PFSK-1 (cell line): ENCODE results near the gene DNM3.

Experiments
- FOXP2 ChIP-seq: optimal IDR thresholded peaks from 2 replicates; pipeline ENCODE3; 2011; ENCODE audit warnings: borderline replicate concordance, control low read depth, inconsistent platforms; ENCODE audit not compliant: insufficient read depth; ENCODE audit errors: extremely low read length, extremely low read depth
- POLR2AphosphoS5 ChIP-seq: IDR thresholded peaks from 2 replicates; pipeline ENCODE4 v1.6.1; 2012; ENCODE audit warnings: low read depth, mild to moderate bottlenecking, control low read depth, low read length, moderate library complexity
- SIN3A ChIP-seq: IDR thresholded peaks from 2 replicates; pipeline ENCODE4 v1.6.1; 2012; ENCODE audit warnings: mild to moderate bottlenecking, low read length, moderate library complexity, borderline replicate concordance; ENCODE audit not compliant: insufficient read depth
- TAF1 ChIP-seq: IDR thresholded peaks from 2 replicates; pipeline ENCODE4 v1.6.1; 2012; ENCODE audit warnings: low read length, control low read depth, borderline replicate concordance; ENCODE audit not compliant: insufficient read depth
- TF ChIP-seq, protein P1 (sequence below), 2 experiments: IDR thresholded peaks; 2 replicates each; pipeline versions ENCODE4 v1.6.1 to v1.8.0; 2011 to 2012; ENCODE audit warnings: low read depth in 2 of 2, low read length in 2 of 2, control low read depth in 1 of 2, inconsistent platforms in 1 of 2, mild to moderate bottlenecking in 1 of 2, moderate library complexity in 1 of 2; ENCODE audit not compliant: insufficient read depth in 1 of 2

DNA sequence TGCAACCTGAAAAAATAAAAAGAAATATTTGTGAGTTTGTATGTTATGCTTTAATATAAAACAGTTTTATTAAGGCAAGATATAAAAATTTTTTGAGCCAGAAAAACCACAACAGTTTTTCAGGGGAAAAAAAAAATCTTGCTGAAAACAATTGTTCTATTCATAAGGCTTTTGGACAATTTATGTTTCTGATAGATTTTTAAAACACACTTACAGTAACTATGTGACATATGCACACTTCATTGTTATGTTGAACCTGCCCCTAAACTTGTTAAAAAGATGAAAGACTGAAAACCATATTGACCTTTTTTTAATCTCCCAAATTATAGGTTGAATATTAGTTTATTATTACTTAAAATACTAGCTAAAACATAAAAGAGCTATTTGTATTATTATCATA, 299.3 kb downstream of the DNM3 start:
- TF ChIP-seq TAF1 (no peak), POLR2AphosphoS5 (no peak), SIN3A (no peak), FOXP2 (no peak)
- TF ChIP-seq, protein P1, sequence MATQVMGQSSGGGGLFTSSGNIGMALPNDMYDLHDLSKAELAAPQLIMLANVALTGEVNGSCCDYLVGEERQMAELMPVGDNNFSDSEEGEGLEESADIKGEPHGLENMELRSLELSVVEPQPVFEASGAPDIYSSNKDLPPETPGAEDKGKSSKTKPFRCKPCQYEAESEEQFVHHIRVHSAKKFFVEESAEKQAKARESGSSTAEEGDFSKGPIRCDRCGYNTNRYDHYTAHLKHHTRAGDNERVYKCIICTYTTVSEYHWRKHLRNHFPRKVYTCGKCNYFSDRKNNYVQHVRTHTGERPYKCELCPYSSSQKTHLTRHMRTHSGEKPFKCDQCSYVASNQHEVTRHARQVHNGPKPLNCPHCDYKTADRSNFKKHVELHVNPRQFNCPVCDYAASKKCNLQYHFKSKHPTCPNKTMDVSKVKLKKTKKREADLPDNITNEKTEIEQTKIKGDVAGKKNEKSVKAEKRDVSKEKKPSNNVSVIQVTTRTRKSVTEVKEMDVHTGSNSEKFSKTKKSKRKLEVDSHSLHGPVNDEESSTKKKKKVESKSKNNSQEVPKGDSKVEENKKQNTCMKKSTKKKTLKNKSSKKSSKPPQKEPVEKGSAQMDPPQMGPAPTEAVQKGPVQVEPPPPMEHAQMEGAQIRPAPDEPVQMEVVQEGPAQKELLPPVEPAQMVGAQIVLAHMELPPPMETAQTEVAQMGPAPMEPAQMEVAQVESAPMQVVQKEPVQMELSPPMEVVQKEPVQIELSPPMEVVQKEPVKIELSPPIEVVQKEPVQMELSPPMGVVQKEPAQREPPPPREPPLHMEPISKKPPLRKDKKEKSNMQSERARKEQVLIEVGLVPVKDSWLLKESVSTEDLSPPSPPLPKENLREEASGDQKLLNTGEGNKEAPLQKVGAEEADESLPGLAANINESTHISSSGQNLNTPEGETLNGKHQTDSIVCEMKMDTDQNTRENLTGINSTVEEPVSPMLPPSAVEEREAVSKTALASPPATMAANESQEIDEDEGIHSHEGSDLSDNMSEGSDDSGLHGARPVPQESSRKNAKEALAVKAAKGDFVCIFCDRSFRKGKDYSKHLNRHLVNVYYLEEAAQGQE (IDR thresholded peaks at IDR 0.05; ENCODE audit: insufficient read depth in 1 of 2, low read depth in 2 of 2, low read length in 2 of 2): no peak
